ENCODE measurements around the gene COASY.

COASY gene

DNA sequence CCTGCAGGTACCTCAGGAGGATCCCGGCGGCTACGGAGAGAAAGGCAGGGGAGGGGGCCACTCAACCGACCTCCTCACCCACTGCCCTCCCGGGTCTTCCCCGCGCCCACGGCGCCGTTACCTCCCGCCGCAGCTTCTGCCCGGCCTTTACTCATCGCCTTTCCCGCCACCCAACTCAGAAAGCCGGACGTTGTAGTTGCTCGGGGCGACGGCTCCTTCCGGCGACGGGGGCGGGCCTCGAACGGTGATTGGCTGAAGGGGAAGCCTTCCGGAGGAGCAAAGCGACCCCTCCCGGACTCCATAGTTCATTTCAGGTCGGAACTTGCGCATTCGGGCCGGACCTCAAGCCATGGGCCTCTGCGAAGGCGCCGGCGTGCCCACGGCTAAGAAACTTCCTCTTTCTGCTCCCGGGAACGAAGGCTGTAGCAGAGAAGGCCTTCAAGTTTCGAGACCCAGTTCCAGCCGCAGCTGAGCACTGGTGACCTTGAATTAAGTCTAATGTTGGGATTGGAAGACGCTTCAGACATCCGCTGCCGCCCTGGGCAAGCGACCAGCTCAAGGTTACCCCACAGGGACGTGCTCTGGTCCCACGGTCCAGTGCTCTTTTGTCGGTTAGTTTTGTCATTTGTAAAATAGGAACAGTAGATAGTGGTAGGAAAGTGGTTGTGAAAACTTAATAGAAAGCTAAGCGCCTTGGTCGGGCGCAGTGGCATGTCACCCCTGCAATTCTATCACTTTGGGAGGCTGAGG, 15.8 kb downstream of the COASY start, which contains the start of gene PSMC3IP:
PSMC3IP (minus strand) TSS at position 198 of the 750 bp plus-strand sequence; CDS start at position 155, 43 bp downstream.
- TF ChIP-seq EZH2phosphoT487 (IDR thresholded peaks at IDR 0.05; ENCODE audit: low read length), result no peak
- TF ChIP-seq EZH2 (optimal IDR thresholded peaks at IDR 0.05; ENCODE audit: low read depth, low read length), result no peak
- peak; percentile 41 for TF ChIP-seq CTCF (IDR thresholded peaks at IDR 0.05; ENCODE audit: low read length)
- Histone ChIP-seq H3K9me3 (replicated peaks; ENCODE audit: insufficient read depth, low read length) (no peaks in the 10 kb centered on the region), H3K4me1 (ENCODE audit: low read length) (peaks cover 37% of the 10 kb centered on the region), H3K27ac (ENCODE audit: low read length) (peak within 1 kb of the TSS; percentile 98), H3K9me2 (replicated peaks; ENCODE audit: insufficient read depth, low read length) (no peaks in the 10 kb centered on the region), H3K27me3 (replicated peaks; ENCODE audit: insufficient read depth, low read length) (no peaks in the 10 kb centered on the region), H3K9ac (ENCODE audit: low read length) (peak within 1 kb of the TSS; percentile 95), H3K79me2 (ENCODE audit: low read length) (peaks cover 65% of the 10 kb centered on the region), H3K36me3 (replicated peaks; ENCODE audit: insufficient read depth, low read length) (peaks cover 7% of the 10 kb centered on the region; the same call in 1 of the 2 replicates), H3K4me3 (ENCODE audit: low read length) (peak within 1 kb of the TSS; percentile 90), H2AFZ (ENCODE audit: low read length) (peak within 1 kb of the TSS; percentile 53), H3K4me2 (ENCODE audit: low read depth, low read length) (peak within 1 kb of the TSS; percentile 71), H3F3A (ENCODE audit: insufficient read depth, low read length) (peaks cover 40% of the 10 kb centered on the region), H4K20me1 (ENCODE audit: insufficient read depth, low read length) (no peaks in the 10 kb centered on the region)
- peak; percentile 97 for DNase-seq

DNA sequence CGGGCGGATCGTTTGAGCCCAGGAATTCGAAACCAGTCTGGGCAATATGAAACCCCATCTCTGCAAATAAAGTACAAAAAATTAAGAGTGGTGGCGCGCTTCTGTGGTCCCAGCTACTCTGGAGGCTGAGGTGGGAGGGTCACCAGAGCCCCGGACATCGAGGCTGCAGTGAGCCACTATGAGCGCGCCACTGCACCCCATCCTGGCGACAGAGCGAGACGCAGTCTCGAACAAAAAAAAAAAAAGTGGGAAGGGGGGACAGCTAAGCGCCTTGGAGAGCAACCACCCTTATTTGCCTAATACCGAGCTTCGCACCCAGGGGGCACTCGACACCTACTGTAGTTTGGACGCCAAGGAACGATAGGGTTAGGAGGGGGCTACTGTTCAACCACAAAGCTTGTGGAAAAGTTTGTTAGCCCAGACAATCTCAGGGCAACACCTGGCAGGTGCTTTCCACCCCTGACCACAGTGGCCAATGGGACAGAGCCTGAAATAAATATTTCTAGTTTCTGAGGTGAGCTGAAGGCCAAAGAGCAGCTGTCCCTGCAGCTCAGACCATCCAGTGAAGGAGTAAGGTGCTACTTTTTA, 16.4 kb downstream of the COASY start:
- peaks cover 40% of the 10 kb centered on the region for H3F3A ChIP-seq (ENCODE audit: insufficient read depth, low read length)
- peak; percentile 82 for TF ChIP-seq CTCF (IDR thresholded peaks at IDR 0.05; ENCODE audit: low read length)
- no peak for TF ChIP-seq EZH2phosphoT487 (IDR thresholded peaks at IDR 0.05; ENCODE audit: low read length)
- peak overlapping the region; percentile 71 for H3K4me2 ChIP-seq (ENCODE audit: low read depth, low read length)
- peak; percentile 99 for DNase-seq
- no peak overlapping the region for H2AFZ ChIP-seq (ENCODE audit: low read length)
- peak overlapping the region; percentile 98 for H3K27ac ChIP-seq (ENCODE audit: low read length)
- H3K9me3 ChIP-seq (replicated peaks; ENCODE audit: insufficient read depth, low read length), result no peaks in the 10 kb centered on the region
- peaks cover 65% of the 10 kb centered on the region for H3K79me2 ChIP-seq (ENCODE audit: low read length)
- peaks cover 37% of the 10 kb centered on the region for H3K4me1 ChIP-seq (ENCODE audit: low read length)
- H3K9ac ChIP-seq (ENCODE audit: low read length), result peak overlapping the region; percentile 95
- peaks cover 6% of the 10 kb centered on the region; the same call in 1 of the 2 replicates for H3K36me3 ChIP-seq (replicated peaks; ENCODE audit: insufficient read depth, low read length)
- H3K9me2 ChIP-seq (replicated peaks; ENCODE audit: insufficient read depth, low read length), result no peaks in the 10 kb centered on the region
- no peaks in the 10 kb centered on the region for H4K20me1 ChIP-seq (ENCODE audit: insufficient read depth, low read length)
- no peaks in the 10 kb centered on the region for H3K27me3 ChIP-seq (replicated peaks; ENCODE audit: insufficient read depth, low read length)
- peak overlapping the region; percentile 90 for H3K4me3 ChIP-seq (ENCODE audit: low read length)

DNA sequence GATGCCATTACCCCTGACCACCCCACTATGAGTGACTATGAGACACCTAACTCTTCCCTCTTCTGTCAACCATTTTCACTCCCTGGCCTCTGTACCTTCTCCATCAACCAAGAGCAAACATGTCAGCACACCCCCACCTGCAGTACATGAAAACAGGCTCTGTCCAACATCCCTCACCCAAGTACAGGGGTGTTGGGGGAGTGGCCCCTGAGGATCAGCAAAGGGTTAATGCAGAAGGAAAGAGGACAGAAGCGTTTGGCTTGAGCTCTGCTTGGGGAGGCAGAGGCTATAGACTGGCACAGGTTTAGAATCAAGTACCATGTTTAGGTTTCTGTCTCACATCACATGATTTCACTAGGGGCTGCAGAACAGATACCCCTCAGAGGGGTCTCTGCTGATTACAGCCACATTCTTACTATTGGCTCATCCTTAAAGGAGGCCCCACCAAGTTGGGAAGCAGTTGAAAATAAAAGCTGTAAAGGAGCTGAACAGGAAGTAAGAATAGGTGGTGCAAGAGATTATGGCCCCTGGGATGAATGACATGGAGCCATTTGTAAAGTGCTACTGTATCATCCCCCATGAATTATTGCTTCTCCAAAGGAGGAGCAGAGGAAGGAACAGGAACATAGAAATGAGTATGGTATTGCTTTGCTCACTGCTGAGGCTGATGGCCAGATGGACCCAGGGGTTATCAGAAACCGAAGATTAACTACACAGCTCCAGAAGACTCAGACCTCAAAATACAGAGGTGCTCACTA, 18.0 kb downstream of the COASY start:
- Histone ChIP-seq H3K9me2 (replicated peaks; ENCODE audit: insufficient read depth, low read length) (no peaks in the 10 kb centered on the region), H3K4me1 (ENCODE audit: low read length) (peaks cover 39% of the 10 kb centered on the region), H3K79me2 (ENCODE audit: low read length) (peaks cover 63% of the 10 kb centered on the region), H3K36me3 (replicated peaks; ENCODE audit: insufficient read depth, low read length) (peaks cover 13% of the 10 kb centered on the region; the same call in 1 of the 2 replicates), H3K9ac (ENCODE audit: low read length) (peak overlapping the region; percentile 60; the same call in 1 of the 2 replicates), H2AFZ (ENCODE audit: low read length) (no peak overlapping the region), H3K4me2 (ENCODE audit: low read depth, low read length) (peak overlapping the region; percentile 71), H3F3A (ENCODE audit: insufficient read depth, low read length) (peaks cover 37% of the 10 kb centered on the region), H4K20me1 (ENCODE audit: insufficient read depth, low read length) (no peaks in the 10 kb centered on the region), H3K27ac (ENCODE audit: low read length) (peak overlapping the region; percentile 98), H3K4me3 (ENCODE audit: low read length) (peak overlapping the region; percentile 38), H3K9me3 (replicated peaks; ENCODE audit: insufficient read depth, low read length) (no peaks in the 10 kb centered on the region), H3K27me3 (replicated peaks; ENCODE audit: insufficient read depth, low read length) (no peaks in the 10 kb centered on the region)
- TF ChIP-seq CTCF (IDR thresholded peaks at IDR 0.05; ENCODE audit: low read length), result no peak
- no peak for TF ChIP-seq EZH2 (optimal IDR thresholded peaks at IDR 0.05; ENCODE audit: low read depth, low read length)
- TF ChIP-seq EZH2phosphoT487 (IDR thresholded peaks at IDR 0.05; ENCODE audit: low read length), result no peak
- DNase-seq, result no peak
